ENCODE measurements around the gene DNPH1. TPM values are rescaled to one million over a fixed set of nuclear protein-coding genes. Genes with fewer than 3 reads are reported as not detected.

The DNPH1 gene
- total and polyA plus RNA-seq, 9 of the 15 experiments (the other 6 are each of a cell fraction or from before 2014, with no cell fraction given), result 7.3 to 300 (median 68.7) TPM

- no peak for TF ChIP-seq ZNF165 (CRISPR knock-in tag; IDR thresholded peaks at IDR 0.05; ENCODE audit: borderline replicate concordance)
- TF ChIP-seq HNRNPL (IDR thresholded peaks at IDR 0.05; ENCODE audit: low read depth, low read length), result no peak
- TF ChIP-seq POU5F1 (IDR thresholded peaks at IDR 0.05; ENCODE audit: borderline replicate concordance, low read depth, low read length, partially characterized antibody), result peak; percentile 79
- no peak for TF ChIP-seq ZNF134 (CRISPR knock-in tag; conservative IDR thresholded peaks at IDR 0.05)
- no peak for TF ChIP-seq ZKSCAN8 (CRISPR knock-in tag; IDR thresholded peaks at IDR 0.05)
- no peak for TF ChIP-seq KLF13 (tag; IDR thresholded peaks at IDR 0.05; ENCODE audit: borderline replicate concordance, low read depth)
- no peak for TF ChIP-seq CSDE1 (IDR thresholded peaks at IDR 0.05)
- TF ChIP-seq ZBTB1 (CRISPR knock-in tag; IDR thresholded peaks at IDR 0.05; ENCODE audit: borderline replicate concordance, low read depth), result no peak
- TF ChIP-seq DACH1 (IDR thresholded peaks at IDR 0.05; ENCODE audit: partially characterized antibody), result no peak
- no peak for TF ChIP-seq BRD9 (IDR thresholded peaks at IDR 0.05; ENCODE audit: low read depth, partially characterized antibody)
- TF ChIP-seq POLR2B (IDR thresholded peaks at IDR 0.05; ENCODE audit: low read depth, partially characterized antibody), result no peak
- no peak for TF ChIP-seq HNRNPK (IDR thresholded peaks at IDR 0.05; ENCODE audit: low read depth, low read length, poor library complexity, severe bottlenecking)
- TF ChIP-seq, protein P1, sequence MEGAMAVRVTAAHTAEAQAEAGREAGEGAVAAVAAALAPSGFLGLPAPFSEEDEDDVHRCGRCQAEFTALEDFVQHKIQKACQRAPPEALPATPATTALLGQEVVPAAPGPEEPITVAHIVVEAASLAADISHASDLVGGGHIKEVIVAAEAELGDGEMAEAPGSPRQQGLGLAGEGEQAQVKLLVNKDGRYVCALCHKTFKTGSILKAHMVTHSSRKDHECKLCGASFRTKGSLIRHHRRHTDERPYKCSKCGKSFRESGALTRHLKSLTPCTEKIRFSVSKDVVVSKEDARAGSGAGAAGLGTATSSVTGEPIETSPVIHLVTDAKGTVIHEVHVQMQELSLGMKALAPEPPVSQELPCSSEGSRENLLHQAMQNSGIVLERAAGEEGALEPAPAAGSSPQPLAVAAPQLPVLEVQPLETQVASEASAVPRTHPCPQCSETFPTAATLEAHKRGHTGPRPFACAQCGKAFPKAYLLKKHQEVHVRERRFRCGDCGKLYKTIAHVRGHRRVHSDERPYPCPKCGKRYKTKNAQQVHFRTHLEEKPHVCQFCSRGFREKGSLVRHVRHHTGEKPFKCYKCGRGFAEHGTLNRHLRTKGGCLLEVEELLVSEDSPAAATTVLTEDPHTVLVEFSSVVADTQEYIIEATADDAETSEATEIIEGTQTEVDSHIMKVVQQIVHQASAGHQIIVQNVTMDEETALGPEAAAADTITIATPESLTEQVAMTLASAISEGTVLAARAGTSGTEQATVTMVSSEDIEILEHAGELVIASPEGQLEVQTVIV (CRISPR knock-in tag; IDR thresholded peaks at IDR 0.05; ENCODE audit: borderline replicate concordance), result no peak
- peak; percentile 92 for TF ChIP-seq MBD2 (IDR thresholded peaks at IDR 0.05; ENCODE audit: borderline replicate concordance, low read depth)
- TF ChIP-seq, protein P2, sequence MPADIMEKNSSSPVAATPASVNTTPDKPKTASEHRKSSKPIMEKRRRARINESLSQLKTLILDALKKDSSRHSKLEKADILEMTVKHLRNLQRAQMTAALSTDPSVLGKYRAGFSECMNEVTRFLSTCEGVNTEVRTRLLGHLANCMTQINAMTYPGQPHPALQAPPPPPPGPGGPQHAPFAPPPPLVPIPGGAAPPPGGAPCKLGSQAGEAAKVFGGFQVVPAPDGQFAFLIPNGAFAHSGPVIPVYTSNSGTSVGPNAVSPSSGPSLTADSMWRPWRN (IDR thresholded peaks at IDR 0.05; ENCODE audit: low read depth), result no peak
- no peak for TF ChIP-seq TRIM24 (IDR thresholded peaks at IDR 0.05)
- no peak for TF ChIP-seq ZNF280A (IDR thresholded peaks at IDR 0.05; ENCODE audit: low read depth, partially characterized antibody)
- TF ChIP-seq, protein P3, sequence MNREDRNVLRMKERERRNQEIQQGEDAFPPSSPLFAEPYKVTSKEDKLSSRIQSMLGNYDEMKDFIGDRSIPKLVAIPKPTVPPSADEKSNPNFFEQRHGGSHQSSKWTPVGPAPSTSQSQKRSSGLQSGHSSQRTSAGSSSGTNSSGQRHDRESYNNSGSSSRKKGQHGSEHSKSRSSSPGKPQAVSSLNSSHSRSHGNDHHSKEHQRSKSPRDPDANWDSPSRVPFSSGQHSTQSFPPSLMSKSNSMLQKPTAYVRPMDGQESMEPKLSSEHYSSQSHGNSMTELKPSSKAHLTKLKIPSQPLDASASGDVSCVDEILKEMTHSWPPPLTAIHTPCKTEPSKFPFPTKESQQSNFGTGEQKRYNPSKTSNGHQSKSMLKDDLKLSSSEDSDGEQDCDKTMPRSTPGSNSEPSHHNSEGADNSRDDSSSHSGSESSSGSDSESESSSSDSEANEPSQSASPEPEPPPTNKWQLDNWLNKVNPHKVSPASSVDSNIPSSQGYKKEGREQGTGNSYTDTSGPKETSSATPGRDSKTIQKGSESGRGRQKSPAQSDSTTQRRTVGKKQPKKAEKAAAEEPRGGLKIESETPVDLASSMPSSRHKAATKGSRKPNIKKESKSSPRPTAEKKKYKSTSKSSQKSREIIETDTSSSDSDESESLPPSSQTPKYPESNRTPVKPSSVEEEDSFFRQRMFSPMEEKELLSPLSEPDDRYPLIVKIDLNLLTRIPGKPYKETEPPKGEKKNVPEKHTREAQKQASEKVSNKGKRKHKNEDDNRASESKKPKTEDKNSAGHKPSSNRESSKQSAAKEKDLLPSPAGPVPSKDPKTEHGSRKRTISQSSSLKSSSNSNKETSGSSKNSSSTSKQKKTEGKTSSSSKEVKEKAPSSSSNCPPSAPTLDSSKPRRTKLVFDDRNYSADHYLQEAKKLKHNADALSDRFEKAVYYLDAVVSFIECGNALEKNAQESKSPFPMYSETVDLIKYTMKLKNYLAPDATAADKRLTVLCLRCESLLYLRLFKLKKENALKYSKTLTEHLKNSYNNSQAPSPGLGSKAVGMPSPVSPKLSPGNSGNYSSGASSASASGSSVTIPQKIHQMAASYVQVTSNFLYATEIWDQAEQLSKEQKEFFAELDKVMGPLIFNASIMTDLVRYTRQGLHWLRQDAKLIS (CRISPR knock-in tag; IDR thresholded peaks at IDR 0.05), result no peak
- no peak for TF ChIP-seq ZNF780A (CRISPR knock-in tag; IDR thresholded peaks at IDR 0.05)
Measured at GRCh38 chr6:43247114-43247999, 18.1 kb upstream of the DNPH1 start (continued).
